ENCODE measurements around the gene GPAM.

DNA sequence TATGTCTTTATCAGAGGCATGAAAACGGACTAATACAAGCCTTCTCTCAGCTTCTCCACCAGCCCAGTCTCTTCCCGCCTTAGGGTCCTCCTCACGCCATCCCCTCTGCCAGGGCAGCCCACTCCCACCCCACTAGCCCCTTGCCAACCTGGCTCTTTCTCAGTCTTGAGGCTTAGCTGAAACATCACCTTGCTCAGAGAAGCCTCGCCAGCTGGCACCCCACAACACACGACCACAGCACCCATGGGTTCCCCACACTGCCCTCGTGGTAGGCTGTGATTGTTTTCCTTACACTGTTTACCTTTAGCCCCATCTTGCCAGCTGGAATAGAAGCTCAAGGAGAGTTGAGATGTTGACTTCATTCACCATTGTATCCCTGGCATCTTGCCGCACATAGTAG lies 44.4 kb downstream of the GPAM start:
- TF ChIP-seq, protein P1, sequence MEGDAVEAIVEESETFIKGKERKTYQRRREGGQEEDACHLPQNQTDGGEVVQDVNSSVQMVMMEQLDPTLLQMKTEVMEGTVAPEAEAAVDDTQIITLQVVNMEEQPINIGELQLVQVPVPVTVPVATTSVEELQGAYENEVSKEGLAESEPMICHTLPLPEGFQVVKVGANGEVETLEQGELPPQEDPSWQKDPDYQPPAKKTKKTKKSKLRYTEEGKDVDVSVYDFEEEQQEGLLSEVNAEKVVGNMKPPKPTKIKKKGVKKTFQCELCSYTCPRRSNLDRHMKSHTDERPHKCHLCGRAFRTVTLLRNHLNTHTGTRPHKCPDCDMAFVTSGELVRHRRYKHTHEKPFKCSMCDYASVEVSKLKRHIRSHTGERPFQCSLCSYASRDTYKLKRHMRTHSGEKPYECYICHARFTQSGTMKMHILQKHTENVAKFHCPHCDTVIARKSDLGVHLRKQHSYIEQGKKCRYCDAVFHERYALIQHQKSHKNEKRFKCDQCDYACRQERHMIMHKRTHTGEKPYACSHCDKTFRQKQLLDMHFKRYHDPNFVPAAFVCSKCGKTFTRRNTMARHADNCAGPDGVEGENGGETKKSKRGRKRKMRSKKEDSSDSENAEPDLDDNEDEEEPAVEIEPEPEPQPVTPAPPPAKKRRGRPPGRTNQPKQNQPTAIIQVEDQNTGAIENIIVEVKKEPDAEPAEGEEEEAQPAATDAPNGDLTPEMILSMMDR (IDR thresholded peaks at IDR 0.05): no peak
- TF ChIP-seq POLR2A (IDR thresholded peaks at IDR 0.05): no peak

Data from heart left ventricle (tissue), 13 donors.